Hematopoietic multipotent progenitor cell treated with erythropoietin and hydrocortisone succinate and interleukin-3 and kit ligand, for 17 days (in vitro differentiated cells): ENCODE results near the gene NLGN3.

Experiments used
- DNase-seq: peaks from one replicate; pipeline ENCODE4 v3.0.0-alpha.2; 2015; ENCODE audit warnings: low spot score

The NLGN3 gene

GRCh38 chrX:71144651-71145050, at the start of gene NLGN3:
TSS of gene NLGN3 (plus strand) at chrX:71144841. CDS start at chrX:71147750, 2,909 bp downstream.
- no peak for DNase-seq

- no peak for DNase-seq
These were observed 49.6 kb upstream of the NLGN3 start for GRCh38 chrX:71095033-71095432.

GRCh38 chrX:71095555-71095980, 49.1 kb upstream of the NLGN3 start, which contains the start of gene FOXO4:
TSS of gene FOXO4 (plus strand) at chrX:71095851. CDS start at chrX:71096529, 678 bp downstream.
- peak; percentile 92 for DNase-seq

GRCh38 chrX:71095981-71096759, 48.5 kb upstream of the NLGN3 start:
- DNase-seq = peak; percentile 72

GRCh38 chrX:71096760-71097032, 47.9 kb upstream of the NLGN3 start:
- peak; percentile 44 for DNase-seq

GRCh38 chrX:71098302-71098701, 46.3 kb upstream of the NLGN3 start:
- peak; percentile 87 for DNase-seq

- no peak for DNase-seq
These were observed 45.6 kb upstream of the NLGN3 start for GRCh38 chrX:71098951-71099506.

GRCh38 chrX:71099736-71100135, 44.9 kb upstream of the NLGN3 start:
- no peak for DNase-seq

GRCh38 chrX:71100581-71101505, 43.8 kb upstream of the NLGN3 start:
- DNase-seq = no peak

- DNase-seq = no peak
These were observed 42.3 kb upstream of the NLGN3 start for GRCh38 chrX:71102292-71102691.

GRCh38 chrX:71103110-71103983, 41.3 kb upstream of the NLGN3 start:
- DNase-seq = no peak

GRCh38 chrX:71105628-71106027, 39.0 kb upstream of the NLGN3 start:
- no peak for DNase-seq

- DNase-seq = peak; percentile 48
These were observed 38.2 kb upstream of the NLGN3 start, which contains the start of gene CXorf65 for GRCh38 chrX:71106427-71106826. TSS of gene CXorf65 (minus strand) at chrX:71106740. CDS start at chrX:71106556, 184 bp downstream.

GRCh38 chrX:71107245-71107644, 37.4 kb upstream of the NLGN3 start:
- no peak for DNase-seq

- no peak for DNase-seq
These were observed 36.8 kb upstream of the NLGN3 start for GRCh38 chrX:71107762-71108360.

GRCh38 chrX:71109051-71109450, 35.6 kb upstream of the NLGN3 start:
- DNase-seq = no peak

GRCh38 chrX:71111141-71111843, 33.3 kb upstream of the NLGN3 start, which contains the start of gene IL2RG:
TSS of gene IL2RG (minus strand) at chrX:71111577. CDS start at chrX:71111539, 38 bp downstream.
- DNase-seq = peak; percentile 36

GRCh38 chrX:71111921-71112431, 32.7 kb upstream of the NLGN3 start:
- no peak for DNase-seq

GRCh38 chrX:71117358-71117757, 27.3 kb upstream of the NLGN3 start:
- DNase-seq = no peak
